Measurements from ENCODE around the gene ROBO1. TPM values are rescaled to one million over a fixed set of nuclear protein-coding genes. Genes with fewer than 3 reads are reported as not detected.

The ROBO1 gene
- total RNA-seq, 1 donor from 2014 or later = 3.1 TPM

GRCh38 chr3:78633626-78634025 is 1134.2 kb downstream of the ROBO1 start:
- ChIA-PET POLR2A (no interaction called here), CTCF (interaction anchor here (1.2 kb wide), 1 partner anchor 12 kb away, joined by 4 read pairs; no protein-coding TSS in a partner anchor)
- intact Hi-C loops (cut with micrococcal nuclease) = no loop called here
- Mint-ChIP-seq H3K4me3 (no peak overlapping the region), H3K36me3 (ENCODE audit: low read depth) (no peaks in the 10 kb centered on the region), H3K4me1 (no peaks in the 10 kb centered on the region), H3K27me3 (no peaks in the 10 kb centered on the region), H3K9me3 (no peaks in the 10 kb centered on the region), H3K27ac (no peak overlapping the region)
- DNase-seq = no peak
- ATAC-seq (ENCODE audit: low read depth) = no peak
- no peak for TF ChIP-seq CTCF (IDR thresholded peaks at IDR 0.05)

- ChIA-PET CTCF (interaction anchor here (1.2 kb wide), 1 partner anchor 13 kb away, joined by 4 read pairs; no protein-coding TSS in a partner anchor), POLR2A (no interaction called here)
- Mint-ChIP-seq H3K36me3 (ENCODE audit: low read depth) (no peaks in the 10 kb centered on the region), H3K4me1 (no peaks in the 10 kb centered on the region), H3K27ac (no peak overlapping the region), H3K4me3 (no peak overlapping the region), H3K9me3 (no peaks in the 10 kb centered on the region), H3K27me3 (no peaks in the 10 kb centered on the region)
- intact Hi-C loops (cut with micrococcal nuclease) = no loop called here
- no peak for ATAC-seq (ENCODE audit: low read depth)
- no peak for DNase-seq
- TF ChIP-seq CTCF (IDR thresholded peaks at IDR 0.05) = no peak
Measured at GRCh38 chr3:78632925-78633553, 1134.8 kb downstream of the ROBO1 start.

GRCh38 chr3:78629544-78629943 is 1138.3 kb downstream of the ROBO1 start:
- intact Hi-C loops (cut with micrococcal nuclease) = no loop called here
- Mint-ChIP-seq H3K36me3 (ENCODE audit: low read depth) (no peaks in the 10 kb centered on the region), H3K27ac (no peak overlapping the region), H3K9me3 (no peaks in the 10 kb centered on the region), H3K27me3 (no peaks in the 10 kb centered on the region), H3K4me1 (no peaks in the 10 kb centered on the region), H3K4me3 (no peak overlapping the region)
- ChIA-PET POLR2A (no interaction called here), CTCF (no interaction called here)
- ATAC-seq (ENCODE audit: low read depth) (no peak), DNase-seq (no peak)
- TF ChIP-seq CTCF (IDR thresholded peaks at IDR 0.05) = no peak

- intact Hi-C loops (cut with micrococcal nuclease) = no loop called here
- ATAC-seq (ENCODE audit: low read depth) (no peak), DNase-seq (no peak)
- Mint-ChIP-seq H3K4me1 (no peaks in the 10 kb centered on the region), H3K36me3 (ENCODE audit: low read depth) (no peaks in the 10 kb centered on the region), H3K9me3 (no peaks in the 10 kb centered on the region), H3K4me3 (no peak overlapping the region), H3K27ac (no peak overlapping the region), H3K27me3 (no peaks in the 10 kb centered on the region)
- POLR2A ChIA-PET = no interaction called here
- CTCF ChIA-PET = no interaction called here
- TF ChIP-seq CTCF (IDR thresholded peaks at IDR 0.05) = no peak
Measured at GRCh38 chr3:78621061-78621716, 1146.6 kb downstream of the ROBO1 start.

GRCh38 chr3:78614486-78614885 is 1153.3 kb downstream of the ROBO1 start:
- H3K9me3 Mint-ChIP-seq = no peaks in the 10 kb centered on the region
- no peaks in the 10 kb centered on the region for H3K36me3 Mint-ChIP-seq (ENCODE audit: low read depth)
- DNase-seq (no peak), ATAC-seq (ENCODE audit: low read depth) (no peak)
- H3K4me3 Mint-ChIP-seq = no peak overlapping the region
- TF ChIP-seq CTCF (IDR thresholded peaks at IDR 0.05) = no peak
- ChIA-PET CTCF (no interaction called here), POLR2A (no interaction called here)
- no peak overlapping the region for H3K27ac Mint-ChIP-seq
- no peaks in the 10 kb centered on the region for H3K4me1 Mint-ChIP-seq
- intact Hi-C loops (cut with micrococcal nuclease) = no loop called here
- H3K27me3 Mint-ChIP-seq = no peaks in the 10 kb centered on the region

Measured in activated B cell treated with CpG ODN at 0.5 μM for 24 hours (primary cell).